Hepatocyte (in vitro differentiated cells): Measurements from ENCODE around the gene GPRIN2. TPM values are rescaled to one million over a fixed set of nuclear protein-coding genes. Genes with fewer than 3 reads are reported as not detected.
A peak's percentile ranks its signal among the peaks of the same experiment; 100 is the strongest.

ENCODE experiments used
- DNase-seq: peaks from one replicate; pipeline ENCODE4 v3.0.0-alpha.2; 2016; ENCODE audit warnings: low spot score
- H2AFZ ChIP-seq: fragments of 200-600 bp; sonication (generic); 2 replicates; pipeline ENCODE4 v1.6.0; 2016; ENCODE audit warnings: antibody characterized with exemption, mild to moderate bottlenecking
- H3K27ac ChIP-seq: fragments of 200-600 bp; sonication (generic); 2 replicates; pipeline ENCODE4 v1.5.1; 2016; ENCODE audit warnings: mild to moderate bottlenecking
- H3K27me3 ChIP-seq: fragments of 200-600 bp; sonication (generic); 2 replicates; pipeline ENCODE4 v1.6.1; 2016
- H3K36me3 ChIP-seq: fragments of 200-600 bp; sonication (generic); replicated peaks from 2 replicates; pipeline ENCODE4 v1.5.1; 2016; ENCODE audit warnings: low read depth; ENCODE audit not compliant: insufficient read depth
- H3K4me1 ChIP-seq: fragments of 200-600 bp; sonication (generic); 2 replicates; pipeline ENCODE4 v1.5.1; 2016; ENCODE audit warnings: mild to moderate bottlenecking, moderate library complexity; ENCODE audit not compliant: insufficient read depth
- H3K4me2 ChIP-seq: fragments of 200-600 bp; sonication (generic); 2 replicates; pipeline ENCODE4 v1.6.0; 2016
- H3K4me3 ChIP-seq: fragments of 200-600 bp; sonication (generic); 2 replicates; pipeline ENCODE4 v1.5.1; 2016; ENCODE audit warnings: mild to moderate bottlenecking
- H3K79me2 ChIP-seq: fragments of 200-600 bp; sonication (generic); 2 replicates; pipeline ENCODE4 v1.6.0; 2017; ENCODE audit warnings: mild to moderate bottlenecking
- H3K9me2 ChIP-seq: fragments of 200-600 bp; sonication (generic); replicated peaks from 2 replicates; pipeline ENCODE4 v1.6.0; 2017; ENCODE audit warnings: mild to moderate bottlenecking; ENCODE audit not compliant: insufficient read depth
- H3K9me3 ChIP-seq: fragments of 200-600 bp; sonication (generic); 2 replicates; pipeline ENCODE4 v1.5.1; 2016; ENCODE audit warnings: low read depth, mild to moderate bottlenecking
- H4K20me1 ChIP-seq: fragments of 200-600 bp; sonication (generic); 2 replicates; pipeline ENCODE4 v1.6.0; 2016; ENCODE audit warnings: mild to moderate bottlenecking; ENCODE audit not compliant: insufficient read depth, poor library complexity, severe bottlenecking
- EZH2 ChIP-seq: fragments of 200-600 bp; sonication (generic); IDR thresholded peaks from 2 replicates; pipeline ENCODE4 v1.6.1; 2016; ENCODE audit warnings: antibody characterized with exemption, mild to moderate bottlenecking, borderline replicate concordance
- EZH2phosphoT487 ChIP-seq: fragments of 200-600 bp; sonication (generic); IDR thresholded peaks from one replicate; pipeline ENCODE4 v1.6.1; 2018; ENCODE audit warnings: antibody characterized with exemption, mild to moderate bottlenecking, low read depth, moderate library complexity; ENCODE audit not compliant: unreplicated experiment, severe bottlenecking
- WGBS: methylation state at CpG from one replicate; pipeline ENCODE4 v1.1.6; 2016; ENCODE audit warnings: low lambda C conversion rate; ENCODE audit errors: missing lambda C conversion rate; 5-methylcytosine and 5-hydroxymethylcytosine counted together
- polyA plus RNA-seq: library from polyadenylated mRNA; unstranded; fragments of >200 nt; fragmentation: Nextera tagmentation; extraction: Ambion mirVana; gene quantifications from 2 replicates; pipeline ENCODE4 v1.2.1, GENCODE V29; 2016
- total RNA-seq: library from RNA; depleted of rRNA; stranded (reverse); fragments of >200 nt; gene quantifications from 2 replicates; pipeline ENCODE4 v1.2.3, GENCODE V29; 2014
- TF ChIP-seq, protein P1 (sequence below): fragments of 200-600 bp; sonication (generic); IDR thresholded peaks from 2 replicates; pipeline ENCODE4 v1.5.1; 2016; ENCODE audit warnings: antibody characterized with exemption, mild to moderate bottlenecking; ENCODE audit not compliant: poor library complexity

The GPRIN2 gene
- total and polyA plus RNA-seq, 2 experiments from 2014 or later, result 15.0 to 23.4 TPM

DNA sequence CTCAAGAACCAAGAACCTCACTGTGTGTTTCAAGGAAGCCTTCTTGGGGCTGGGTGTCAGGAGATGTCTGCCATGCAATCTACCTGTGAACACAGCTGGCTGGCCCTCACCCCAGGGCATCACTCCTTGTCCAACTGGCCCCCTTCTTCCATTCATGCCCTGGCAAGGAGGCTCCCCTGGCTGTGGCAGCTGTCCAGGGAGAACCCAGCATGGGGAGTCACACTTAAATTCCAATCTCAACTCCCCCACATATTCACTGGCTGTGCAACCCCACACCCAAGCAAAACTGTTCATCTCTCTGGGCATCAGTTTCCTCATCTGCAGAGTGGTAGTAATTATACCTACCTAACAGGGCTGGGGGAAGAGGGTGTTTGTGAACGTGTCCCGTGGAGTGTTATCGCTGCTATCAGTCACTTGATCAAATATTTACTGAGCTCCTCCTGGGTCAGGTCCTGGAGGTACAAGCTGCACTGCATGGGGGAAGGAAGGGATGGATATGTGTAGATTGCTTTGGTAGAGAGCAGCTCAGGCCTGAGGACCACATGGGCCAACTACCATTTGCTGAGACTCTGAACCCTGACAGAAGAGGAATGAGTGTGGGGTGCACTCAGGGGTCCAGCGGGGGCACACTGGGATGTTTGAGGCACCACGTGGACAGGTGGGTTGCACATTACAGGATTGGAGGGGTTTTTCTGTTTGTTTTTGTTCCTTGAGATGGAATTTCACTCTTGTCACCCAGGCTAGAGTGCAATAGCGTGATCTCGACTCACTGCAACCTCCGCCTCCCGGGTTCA is 2.1 kb upstream of the GPRIN2 start:
- 66% methylated on average over 9 of the region's 9 CpGs for WGBS
- Histone ChIP-seq H2AFZ (no peak overlapping the region), H3K36me3 (no peaks in the 10 kb centered on the region), H3K9me3 (no peaks in the 10 kb centered on the region), H3K4me2 (no peak overlapping the region), H3K27ac (no peak overlapping the region), H3K27me3 (peaks cover 16% of the 10 kb centered on the region), H4K20me1 (no peaks in the 10 kb centered on the region), H3K79me2 (no peaks in the 10 kb centered on the region), H3K4me1 (peaks cover 13% of the 10 kb centered on the region), H3K9me2 (no peaks in the 10 kb centered on the region), H3K4me3 (no peak overlapping the region)
- no peak for DNase-seq
- TF ChIP-seq EZH2, result no peak
- TF ChIP-seq, protein P1, sequence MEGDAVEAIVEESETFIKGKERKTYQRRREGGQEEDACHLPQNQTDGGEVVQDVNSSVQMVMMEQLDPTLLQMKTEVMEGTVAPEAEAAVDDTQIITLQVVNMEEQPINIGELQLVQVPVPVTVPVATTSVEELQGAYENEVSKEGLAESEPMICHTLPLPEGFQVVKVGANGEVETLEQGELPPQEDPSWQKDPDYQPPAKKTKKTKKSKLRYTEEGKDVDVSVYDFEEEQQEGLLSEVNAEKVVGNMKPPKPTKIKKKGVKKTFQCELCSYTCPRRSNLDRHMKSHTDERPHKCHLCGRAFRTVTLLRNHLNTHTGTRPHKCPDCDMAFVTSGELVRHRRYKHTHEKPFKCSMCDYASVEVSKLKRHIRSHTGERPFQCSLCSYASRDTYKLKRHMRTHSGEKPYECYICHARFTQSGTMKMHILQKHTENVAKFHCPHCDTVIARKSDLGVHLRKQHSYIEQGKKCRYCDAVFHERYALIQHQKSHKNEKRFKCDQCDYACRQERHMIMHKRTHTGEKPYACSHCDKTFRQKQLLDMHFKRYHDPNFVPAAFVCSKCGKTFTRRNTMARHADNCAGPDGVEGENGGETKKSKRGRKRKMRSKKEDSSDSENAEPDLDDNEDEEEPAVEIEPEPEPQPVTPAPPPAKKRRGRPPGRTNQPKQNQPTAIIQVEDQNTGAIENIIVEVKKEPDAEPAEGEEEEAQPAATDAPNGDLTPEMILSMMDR, result no peak
- no peak for TF ChIP-seq EZH2phosphoT487

DNA sequence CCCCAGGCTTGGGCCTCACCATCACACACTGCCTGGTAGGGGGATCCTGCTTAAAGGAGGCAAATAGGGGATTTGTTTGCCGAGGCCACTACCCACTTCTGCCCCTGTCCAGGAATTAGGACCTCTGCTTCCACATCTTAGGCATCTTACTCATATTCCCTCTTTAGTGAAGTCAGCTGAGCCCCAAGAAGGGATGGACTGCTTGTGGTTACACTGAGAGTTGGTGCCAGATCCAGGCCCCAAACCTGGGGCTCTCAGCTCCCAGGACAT is 1.6 kb upstream of the GPRIN2 start:
- TF ChIP-seq, protein P1, result no peak
- TF ChIP-seq EZH2, result no peak
- no peak for TF ChIP-seq EZH2phosphoT487
- Histone ChIP-seq H3K4me1 (peaks cover 13% of the 10 kb centered on the region), H3K4me2 (no peak overlapping the region), H4K20me1 (no peaks in the 10 kb centered on the region), H3K27me3 (peaks cover 16% of the 10 kb centered on the region), H3K4me3 (no peak overlapping the region), H3K79me2 (no peaks in the 10 kb centered on the region), H3K9me3 (no peaks in the 10 kb centered on the region), H3K36me3 (no peaks in the 10 kb centered on the region), H2AFZ (no peak overlapping the region), H3K9me2 (no peaks in the 10 kb centered on the region), H3K27ac (no peak overlapping the region)
- 43% methylated on average over 1 of the region's 1 CpG for WGBS
- DNase-seq, result no peak

DNA sequence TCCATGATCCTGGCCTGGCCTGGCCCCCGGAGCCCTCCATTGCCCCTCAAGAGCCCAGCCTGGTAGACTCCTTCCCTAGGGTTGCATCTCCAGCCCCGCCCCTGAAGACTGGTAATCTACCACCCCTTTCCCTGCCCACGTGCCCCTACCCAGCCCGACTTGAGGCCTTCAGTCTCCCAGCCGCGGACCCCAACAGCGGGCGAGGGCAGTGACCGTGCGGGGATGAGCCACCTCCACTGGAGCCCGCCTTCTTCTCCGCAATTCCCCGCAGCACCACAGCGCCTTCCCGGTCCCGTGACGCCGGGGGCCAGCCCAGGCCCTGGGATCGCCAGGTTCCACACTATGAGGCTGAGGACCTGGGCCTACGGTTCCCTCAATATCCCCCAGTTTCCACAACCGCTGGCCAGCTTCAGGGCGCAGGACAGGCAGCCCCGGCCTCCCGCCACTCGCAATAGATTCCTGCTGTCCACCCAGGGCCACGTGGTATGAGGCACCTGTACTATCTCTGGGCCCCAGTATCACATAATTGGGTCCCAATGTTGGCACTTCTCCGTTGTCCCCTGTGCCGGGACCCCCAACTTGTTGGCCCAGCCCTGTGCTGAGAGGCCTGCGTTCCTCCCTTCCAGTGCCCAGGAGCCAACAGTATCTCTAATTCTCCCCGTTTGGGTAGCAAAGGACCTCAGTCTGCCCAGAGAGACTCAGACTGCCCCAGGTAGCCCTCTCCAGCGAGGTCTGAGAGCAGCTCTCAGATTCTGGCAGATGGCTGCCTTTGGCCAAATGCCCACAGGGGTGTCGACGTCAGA is 1.1 kb upstream of the GPRIN2 start:
- TF ChIP-seq EZH2phosphoT487 (no peak), EZH2 (no peak)
- TF ChIP-seq, protein P1, result no peak
- H3K27me3 ChIP-seq, result peaks cover 16% of the 10 kb centered on the region
- no peak for DNase-seq
- H3K4me1 ChIP-seq, result peaks cover 13% of the 10 kb centered on the region
- H3K36me3 ChIP-seq, result no peaks in the 10 kb centered on the region
- no peaks in the 10 kb centered on the region for H3K9me2 ChIP-seq
- no peak overlapping the region for H3K4me3 ChIP-seq
- peak overlapping the region; percentile 99 for H3K4me2 ChIP-seq
- no peak overlapping the region for H3K27ac ChIP-seq
- no peaks in the 10 kb centered on the region for H3K9me3 ChIP-seq
- peak overlapping the region; percentile 88 for H2AFZ ChIP-seq
- H4K20me1 ChIP-seq, result no peaks in the 10 kb centered on the region
- no peaks in the 10 kb centered on the region for H3K79me2 ChIP-seq
- WGBS, result 91% methylated on average over 33 of the region's 33 CpGs
